ENCODE measurements around the gene ZNF516.

The ZNF516 gene

DNA sequence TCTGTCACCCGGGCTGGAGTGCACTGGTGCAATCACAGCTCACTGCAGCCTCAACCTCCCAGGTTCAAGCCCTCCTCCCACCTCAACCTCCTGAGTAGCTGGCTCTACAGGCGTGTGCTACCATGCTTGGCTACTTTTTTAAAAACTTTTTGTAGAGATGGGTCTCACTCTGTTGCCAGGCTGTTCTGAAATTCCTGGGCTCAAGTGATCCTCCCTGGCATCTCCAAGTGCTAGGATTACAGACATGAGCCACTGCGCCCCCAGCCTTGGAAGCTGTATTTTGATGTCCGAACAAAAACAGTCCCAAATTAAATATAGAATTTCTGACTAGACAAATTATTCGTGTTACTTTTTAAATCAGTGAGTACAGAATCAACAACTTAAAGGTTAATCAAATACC is 97.4 kb downstream of the ZNF516 start:
- peaks cover 25% of the 10 kb centered on the region for H3K36me3 ChIP-seq
- peak overlapping the region; percentile 30 for H3K27ac ChIP-seq
- no peaks in the 10 kb centered on the region for H3K9me3 ChIP-seq
- H3K4me3 ChIP-seq (ENCODE audit: low read depth in 1 of 2, low read length in 1 of 2), result no peak overlapping the region
- no peak for TF ChIP-seq CTCF (IDR thresholded peaks at IDR 0.05)
- no peaks in the 10 kb centered on the region for H3K27me3 ChIP-seq
- H3K4me1 ChIP-seq (ENCODE audit: control insufficient read depth in 1 of 2, insufficient read depth in 1 of 2, low read depth in 1 of 2, low read length in 1 of 2), result peaks cover 57 to 60% of the 10 kb centered on the region in 2 experiments

GRCh38 chr18:76396792-76397191 is 98.2 kb downstream of the ZNF516 start:
- TF ChIP-seq CTCF (IDR thresholded peaks at IDR 0.05), result no peak
- no peaks in the 10 kb centered on the region for H3K27me3 ChIP-seq
- H3K27ac ChIP-seq, result peak overlapping the region; percentile 30
- H3K4me3 ChIP-seq (ENCODE audit: low read depth in 1 of 2, low read length in 1 of 2), result no peak overlapping the region
- no peaks in the 10 kb centered on the region for H3K9me3 ChIP-seq
- H3K4me1 ChIP-seq (ENCODE audit: control insufficient read depth in 1 of 2, insufficient read depth in 1 of 2, low read depth in 1 of 2, low read length in 1 of 2), result peaks cover 49 to 56% of the 10 kb centered on the region in 2 experiments
- H3K36me3 ChIP-seq, result peaks cover 18% of the 10 kb centered on the region

GRCh38 chr18:76395609-76396008 is 99.4 kb downstream of the ZNF516 start:
- TF ChIP-seq CTCF (IDR thresholded peaks at IDR 0.05), result no peak
- Histone ChIP-seq H3K27ac (no peak overlapping the region), H3K36me3 (peaks cover 17% of the 10 kb centered on the region), H3K9me3 (no peaks in the 10 kb centered on the region), H3K27me3 (no peaks in the 10 kb centered on the region), H3K4me3 (ENCODE audit: low read depth in 1 of 2, low read length in 1 of 2) (no peak overlapping the region), H3K4me1 (ENCODE audit: control insufficient read depth in 1 of 2, insufficient read depth in 1 of 2, low read depth in 1 of 2, low read length in 1 of 2) (peaks cover 44 to 60% of the 10 kb centered on the region in 2 experiments)

DNA sequence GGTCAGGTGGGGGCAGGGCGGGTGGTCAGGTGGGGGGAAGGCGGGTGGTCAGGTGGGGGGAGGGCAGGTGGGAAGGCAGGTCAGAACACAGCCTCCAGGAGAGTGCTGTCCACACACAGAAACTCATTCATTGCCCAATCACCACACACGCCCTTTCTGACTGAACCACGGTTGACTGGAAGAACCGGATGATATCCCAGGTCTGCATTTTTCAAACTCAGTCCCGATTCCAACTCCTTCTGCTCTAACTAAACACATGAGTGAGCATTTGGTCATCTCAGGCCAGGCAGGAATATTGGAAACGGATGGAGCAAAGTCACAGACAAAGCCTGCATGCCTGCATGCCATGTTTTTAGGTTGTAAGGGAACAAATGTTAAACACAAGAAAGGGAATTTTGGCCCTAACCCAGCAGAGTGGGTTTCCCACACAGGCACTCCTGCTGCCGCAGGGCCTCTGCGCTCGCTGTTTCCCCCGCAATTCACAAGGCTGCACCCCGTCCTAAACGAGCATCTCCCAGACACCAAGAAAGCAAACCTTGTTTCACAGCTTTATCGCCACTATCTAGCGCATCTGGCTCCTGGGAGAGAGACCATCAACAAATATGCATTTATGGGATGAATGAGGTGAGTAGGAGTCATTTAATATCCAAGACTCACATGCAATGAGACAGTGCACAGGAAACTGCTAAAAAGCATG is 100.1 kb downstream of the ZNF516 start:
- H3K27me3 ChIP-seq, result no peaks in the 10 kb centered on the region
- TF ChIP-seq CTCF (IDR thresholded peaks at IDR 0.05), result no peak
- no peak overlapping the region for H3K4me3 ChIP-seq (ENCODE audit: low read depth in 1 of 2, low read length in 1 of 2)
- H3K4me1 ChIP-seq (ENCODE audit: control insufficient read depth in 1 of 2, insufficient read depth in 1 of 2, low read depth in 1 of 2, low read length in 1 of 2), result peaks cover 45 to 61% of the 10 kb centered on the region in 2 experiments
- no peak overlapping the region for H3K27ac ChIP-seq
- H3K36me3 ChIP-seq, result peaks cover 17% of the 10 kb centered on the region
- no peaks in the 10 kb centered on the region for H3K9me3 ChIP-seq

- Histone ChIP-seq H3K27ac (peak overlapping the region; percentile 33), H3K36me3 (peaks cover 17% of the 10 kb centered on the region), H3K27me3 (no peaks in the 10 kb centered on the region), H3K4me3 (ENCODE audit: low read depth in 1 of 2, low read length in 1 of 2) (no peak overlapping the region), H3K9me3 (no peaks in the 10 kb centered on the region), H3K4me1 (ENCODE audit: control insufficient read depth in 1 of 2, insufficient read depth in 1 of 2, low read depth in 1 of 2, low read length in 1 of 2) (peaks cover 49 to 58% of the 10 kb centered on the region in 2 experiments)
- no peak for TF ChIP-seq CTCF (IDR thresholded peaks at IDR 0.05)
These were observed 102.7 kb downstream of the ZNF516 start for GRCh38 chr18:76392349-76392748.

Measured in neutrophil (primary cell).